B cell (primary cell): ENCODE measurements around the gene MDGA2. TPM values are rescaled to one million over a fixed set of nuclear protein-coding genes. Genes with fewer than 3 reads are reported as not detected.
"Not testable (repeated sequence)": the region's sequence is repeated elsewhere in the genome, so short reads cannot be mapped to it uniquely, and the experiment has no call there.

Source experiments
- ATAC-seq: fragments of 200-7000 bp; cut with Tn5 transposase; one replicate; pipeline ENCODE4 v1.10.0; 2021; ENCODE audit warnings: low read depth, mild to moderate bottlenecking, moderate number of reproducible peaks, moderate library complexity
- CTCF ChIA-PET: fragments of 350-600 bp; sonication (Branson Sonifier 250); formaldehyde crosslinking; loops from one replicate; lab custom pipeline; 2021; ENCODE audit warnings: antibody characterized with exemption, inconsistent platforms; lab: Charles Lee
- POLR2A ChIA-PET: fragments of 350-600 bp; sonication (Branson Sonifier 250); formaldehyde crosslinking; loops from one replicate; lab custom pipeline; 2021; ENCODE audit warnings: antibody characterized with exemption; lab: Charles Lee
- DNase-seq: peaks from one replicate; pipeline ENCODE4 v3.0.0; 2013
- H2AFZ ChIP-seq: 2 replicates; pipeline ENCODE4 v1.6.1; 2012; ENCODE audit warnings: mild to moderate bottlenecking, low read depth, low read length; ENCODE audit not compliant: insufficient read depth, poor library complexity, severe bottlenecking
- H3K27ac ChIP-seq, 2 donors: 1 replicate in 1 of 2; 2 replicates in 1 of 2; pipeline ENCODE4 v1.5.1; 2012 to 2013; ENCODE audit warnings: low read length in 2 of 2, mild to moderate bottlenecking in 2 of 2, moderate library complexity in 1 of 2
- H3K27me3 ChIP-seq, 4 experiments: fragments of 200-600 bp in 1 of 4; sonication (generic) in 1 of 4; replicated peaks in 1 of 4; 1 replicate in 2 of 4; 2 replicates in 2 of 4; pipeline versions ENCODE4 v1.6.1 to v1.7.0; 2013 to 2016; ENCODE audit warnings: low read length in 3 of 4, mild to moderate bottlenecking in 2 of 4, mixed read lengths in 1 of 4, moderate library complexity in 1 of 4; ENCODE audit not compliant: insufficient read depth in 4 of 4, control insufficient read depth in 3 of 4; ENCODE audit errors: control extremely low read depth in 1 of 4
- H3K36me3 ChIP-seq, 2 experiments: replicated peaks in 1 of 2; 1 replicate in 1 of 2; 2 replicates in 1 of 2; pipeline versions ENCODE4 v1.6.1 to v1.7.1; 2013; ENCODE audit warnings: low read length in 1 of 2; ENCODE audit not compliant: insufficient read depth in 2 of 2, control insufficient read depth in 1 of 2; ENCODE audit errors: control extremely low read depth in 1 of 2, extremely low read depth in 1 of 2
- H3K4me1 ChIP-seq, 2 donors: fragments of 200-600 bp in 1 of 2; sonication (generic) in 1 of 2; 1 replicate in 1 of 2; 2 replicates in 1 of 2; pipeline versions ENCODE4 v1.5.1 to v1.6.1; 2013 to 2017; ENCODE audit warnings: low read length in 2 of 2; ENCODE audit not compliant: control insufficient read depth in 2 of 2, insufficient read depth in 2 of 2
- H3K4me2 ChIP-seq: replicated peaks from 2 replicates; pipeline ENCODE3; 2012; ENCODE audit warnings: mild to moderate bottlenecking, low read depth, low read length; ENCODE audit not compliant: poor library complexity, severe bottlenecking
- H3K4me3 ChIP-seq, 5 experiments: fragments of 200-600 bp in 1 of 5; sonication (generic) in 1 of 5; 1 replicate in 3 of 5; 2 replicates in 2 of 5; pipeline versions ENCODE4 v1.5.1 to v1.7.0; 2011 to 2016; ENCODE audit warnings: low read length in 4 of 5, mild to moderate bottlenecking in 4 of 5, low read depth in 2 of 5, control low read depth in 1 of 5, moderate library complexity in 1 of 5; ENCODE audit not compliant: insufficient read depth in 1 of 5; ENCODE audit errors: control extremely low read depth in 1 of 5, extremely low read depth in 1 of 5
- H3K79me2 ChIP-seq: fragments of 200-600 bp; sonication (generic); one replicate; pipeline ENCODE4 v1.6.0; 2016; ENCODE audit warnings: low read length; ENCODE audit not compliant: control insufficient read depth, insufficient read depth
- H3K9ac ChIP-seq: fragments of 200-600 bp; sonication (generic); 2 replicates; pipeline ENCODE4 v1.6.1; 2017; ENCODE audit warnings: mild to moderate bottlenecking, low read length, moderate library complexity
- H3K9me3 ChIP-seq, 3 donors: one replicate each; pipeline versions ENCODE4 v1.6.1 to v1.7.1; 2013; ENCODE audit warnings: low read length in 2 of 3; ENCODE audit not compliant: control insufficient read depth in 2 of 3, insufficient read depth in 1 of 3; ENCODE audit errors: control extremely low read depth in 1 of 3
- H4K20me1 ChIP-seq: 2 replicates; pipeline ENCODE4 v1.6.0; 2012; ENCODE audit warnings: mild to moderate bottlenecking, low read length; ENCODE audit not compliant: insufficient read depth, control insufficient read depth, poor library complexity, severe bottlenecking
- H3K27ac Mint-ChIP-seq: one replicate; pipeline ENCODE4 v1.8.0; 2021; ENCODE audit warnings: mixed read lengths
- H3K27me3 Mint-ChIP-seq: one replicate; pipeline ENCODE4 v1.8.0; 2021; ENCODE audit warnings: mixed read lengths
- H3K4me1 Mint-ChIP-seq: one replicate; pipeline ENCODE4 v1.8.0; 2021; ENCODE audit warnings: mixed read lengths
- H3K4me3 Mint-ChIP-seq: one replicate; pipeline ENCODE4 v1.8.0; 2021; ENCODE audit warnings: mixed read lengths
- H3K9me3 Mint-ChIP-seq: one replicate; pipeline ENCODE4 v1.8.0; 2022; ENCODE audit warnings: mixed read lengths; ENCODE audit not compliant: insufficient read depth
- EZH2 ChIP-seq: IDR thresholded peaks from 2 replicates; pipeline ENCODE4 v1.6.1; 2012; ENCODE audit warnings: borderline replicate concordance, low read depth, mild to moderate bottlenecking, moderate library complexity, low read length; ENCODE audit not compliant: insufficient read depth, poor library complexity, severe bottlenecking
- WGBS: methylation state at CpG from one replicate; pipeline ENCODE4 v1.1.5; 2013; ENCODE audit warnings: missing lambda C conversion rate; ENCODE audit not compliant: insufficient coverage; 5-methylcytosine and 5-hydroxymethylcytosine counted together
- intact Hi-C: fragments of 100-400 bp; cut with micrococcal nuclease; formaldehyde crosslinking; loops from one replicate; pipeline ENCODE4 v1.10.0; 2022
- polyA plus RNA-seq: library from polyadenylated mRNA; depleted of rRNA; stranded (reverse); fragments of >200 nt; gene quantifications from 2 replicates; pipeline ENCODE4 v1.2.3, GENCODE V29; 2012
- total RNA-seq, 2 donors: library from RNA; stranded (reverse); fragments of 120-200 nt in 1 of 2; gene quantifications; 1 replicate in 1 of 2; 2 replicates in 1 of 2; pipeline versions ENCODE4 v1.2.3 to v1.2.4, GENCODE V29; 2013 to 2022
- TF ChIP-seq, protein P1 (sequence below): fragments of 200-600 bp; IDR thresholded peaks from one replicate; pipeline ENCODE4 v1.8.0; 2022; ENCODE audit warnings: antibody characterized with exemption, mild to moderate bottlenecking

Gene MDGA2
- total and polyA plus RNA-seq, 2 donors (not counting 1 experiment from before 2014, with no cell fraction given), result not detected

DNA sequence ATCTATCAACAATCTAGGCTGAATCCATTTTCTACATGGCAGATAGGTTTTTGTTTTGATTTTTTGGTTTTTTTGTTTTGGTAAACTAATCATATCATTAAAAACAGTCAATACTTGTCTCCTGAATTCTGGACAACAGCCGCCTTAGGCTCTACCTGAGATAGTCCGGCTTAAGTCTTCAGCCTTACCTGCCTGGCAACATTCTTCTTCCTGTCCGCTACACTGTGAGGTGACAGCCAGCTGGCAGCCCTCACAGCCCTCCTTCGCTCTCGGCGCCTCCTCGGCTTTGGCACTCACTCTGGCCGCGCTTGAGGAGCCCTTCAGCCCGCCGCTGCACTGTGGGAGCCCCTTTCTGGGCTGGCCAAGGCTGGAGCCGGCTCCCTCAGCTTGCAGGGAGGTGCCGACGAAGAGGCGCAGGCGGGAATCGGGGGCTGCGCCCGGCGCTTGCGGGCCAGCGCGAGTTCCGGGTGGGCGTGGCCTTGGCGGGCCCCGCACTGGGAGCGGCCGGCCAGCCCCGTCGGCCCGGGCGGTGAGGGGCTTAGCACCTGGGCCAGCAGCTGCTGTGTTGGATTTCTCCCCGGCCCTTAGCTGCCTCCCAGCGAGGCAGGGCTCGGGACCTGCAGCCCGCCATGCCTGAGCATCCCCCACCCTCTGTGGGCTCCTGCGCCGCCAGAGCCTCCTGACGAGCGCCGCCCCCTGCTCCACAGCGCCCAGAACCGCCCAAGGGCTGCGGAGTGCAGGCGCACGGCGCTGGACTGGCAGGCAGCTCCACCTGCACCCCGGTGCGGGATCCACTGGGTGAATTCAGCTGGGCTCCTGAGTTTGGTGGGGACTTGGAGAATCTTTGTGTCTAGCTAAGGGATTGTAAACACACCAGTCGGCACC is 49.0 kb downstream of the MDGA2 start:
- H3K4me3 Mint-ChIP-seq, result no peak overlapping the region

DNA sequence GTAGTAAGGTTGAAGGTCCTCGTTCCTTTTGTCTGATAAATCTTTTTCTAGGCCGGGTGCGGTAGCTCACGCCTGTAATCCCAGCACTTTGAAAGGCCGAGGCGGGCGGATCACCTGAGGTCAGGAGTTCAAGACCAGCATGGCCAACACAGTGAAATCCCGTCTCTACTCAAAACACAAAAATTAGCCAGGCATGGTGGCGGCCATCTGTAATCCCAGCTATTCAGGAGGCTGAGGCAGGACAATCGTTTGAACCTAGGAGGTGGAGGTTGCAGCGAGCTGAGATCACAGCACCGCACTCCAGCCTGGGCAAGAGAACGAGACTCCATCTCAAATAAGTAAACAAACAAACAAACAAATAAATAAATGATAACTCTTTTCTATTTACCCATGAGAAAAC is 51.3 kb downstream of the MDGA2 start:
- WGBS, result 89% methylated on average over 6 of the region's 13 CpGs
- ATAC-seq, H4K20me1 ChIP-seq, intact Hi-C loops, H3K27me3 ChIP-seq, DNase-seq, POLR2A ChIA-PET, H3K4me3 Mint-ChIP-seq, H2AFZ ChIP-seq, H3K9ac ChIP-seq, H3K4me3 ChIP-seq, CTCF ChIA-PET, H3K36me3 ChIP-seq, H3K9me3 ChIP-seq, H3K4me1 ChIP-seq, H3K79me2 ChIP-seq, H3K27me3 Mint-ChIP-seq, H3K9me3 Mint-ChIP-seq, H3K4me2 ChIP-seq, H3K27ac ChIP-seq, H3K4me1 Mint-ChIP-seq, H3K27ac Mint-ChIP-seq: not testable (repeated sequence)

More for the DNA sequence above, 49.0 kb downstream of the MDGA2 start:
- Histone ChIP-seq H3K27me3 (no peaks in the 10 kb centered on the region), H3K9me3 (peaks cover 0 to 6% (median 0%) of the 10 kb centered on the region in 3 donors), H3K79me2 (no peaks in the 10 kb centered on the region), H3K36me3 (no peaks in the 10 kb centered on the region), H3K4me3 (no peak overlapping the region), H3K27ac (no peak overlapping the region), H2AFZ (no peak overlapping the region), H3K9ac (no peak overlapping the region), H3K4me2 (no peak overlapping the region), H4K20me1 (no peaks in the 10 kb centered on the region), H3K4me1 (no peaks in the 10 kb centered on the region)
- intact Hi-C loops, result no loop called here
- Mint-ChIP-seq H3K27ac (no peak overlapping the region), H3K27me3 (no peaks in the 10 kb centered on the region), H3K4me1 (no peaks in the 10 kb centered on the region), H3K9me3 (peaks cover 3% of the 10 kb centered on the region)
- DNase-seq (no peak), ATAC-seq (no peak)
- WGBS, result 96% methylated on average over 45 of the region's 51 CpGs
- TF ChIP-seq, protein P1, sequence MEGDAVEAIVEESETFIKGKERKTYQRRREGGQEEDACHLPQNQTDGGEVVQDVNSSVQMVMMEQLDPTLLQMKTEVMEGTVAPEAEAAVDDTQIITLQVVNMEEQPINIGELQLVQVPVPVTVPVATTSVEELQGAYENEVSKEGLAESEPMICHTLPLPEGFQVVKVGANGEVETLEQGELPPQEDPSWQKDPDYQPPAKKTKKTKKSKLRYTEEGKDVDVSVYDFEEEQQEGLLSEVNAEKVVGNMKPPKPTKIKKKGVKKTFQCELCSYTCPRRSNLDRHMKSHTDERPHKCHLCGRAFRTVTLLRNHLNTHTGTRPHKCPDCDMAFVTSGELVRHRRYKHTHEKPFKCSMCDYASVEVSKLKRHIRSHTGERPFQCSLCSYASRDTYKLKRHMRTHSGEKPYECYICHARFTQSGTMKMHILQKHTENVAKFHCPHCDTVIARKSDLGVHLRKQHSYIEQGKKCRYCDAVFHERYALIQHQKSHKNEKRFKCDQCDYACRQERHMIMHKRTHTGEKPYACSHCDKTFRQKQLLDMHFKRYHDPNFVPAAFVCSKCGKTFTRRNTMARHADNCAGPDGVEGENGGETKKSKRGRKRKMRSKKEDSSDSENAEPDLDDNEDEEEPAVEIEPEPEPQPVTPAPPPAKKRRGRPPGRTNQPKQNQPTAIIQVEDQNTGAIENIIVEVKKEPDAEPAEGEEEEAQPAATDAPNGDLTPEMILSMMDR, result no peak
- TF ChIP-seq EZH2, result no peak
- POLR2A ChIA-PET, result no interaction called here
- CTCF ChIA-PET, result no interaction called here
